H1 (cell line): Measurements from ENCODE around the gene KSR2. TPM values are rescaled to one million over a fixed set of nuclear protein-coding genes. Genes with fewer than 3 reads are reported as not detected.

Experiments
- CTCF ChIA-PET: fragments of 300-600 bp; sonication (Branson Sonifier 250); formaldehyde crosslinking; loops from one replicate; lab custom pipeline; 2021; ENCODE audit not compliant: partially characterized antibody; lab: Charles Lee
- POLR2A ChIA-PET: fragments of 300-600 bp; sonication (Branson Sonifier 250); formaldehyde crosslinking; loops from one replicate; lab custom pipeline; 2021; ENCODE audit warnings: inconsistent platforms; ENCODE audit not compliant: partially characterized antibody; lab: Charles Lee
- DNase-seq, 2 experiments: peaks; one replicate each; pipeline versions ENCODE4 v3.0.0 to v3.0.0-alpha.2; 2010 to 2022; ENCODE audit warnings: low spot score in 2 of 2, low read depth in 1 of 2, mixed read lengths in 1 of 2
- FAIRE-seq: peaks from 2 replicates; lab custom pipeline; 2011; peaks lifted over from hg19 to GRCh38; lab: Jason Lieb, UNC
- H2AFZ ChIP-seq: 2 replicates; pipeline ENCODE4 v1.8.1; 2012; ENCODE audit warnings: low read length, inconsistent platforms
- H2AK5ac ChIP-seq: 2 replicates; pipeline ENCODE4 v1.6.1; 2013; ENCODE audit warnings: low read depth, low read length
- H2BK120ac ChIP-seq: replicated peaks from 2 replicates; pipeline ENCODE3; 2013; ENCODE audit warnings: low read depth, low read length, inconsistent platforms
- H2BK12ac ChIP-seq: 2 replicates; pipeline ENCODE4 v1.6.1; 2013; ENCODE audit warnings: low read depth, low read length
- H2BK15ac ChIP-seq: 2 replicates; pipeline ENCODE4 v1.6.1; 2013; ENCODE audit warnings: low read length
- H2BK20ac ChIP-seq: 2 replicates; pipeline ENCODE4 v1.6.1; 2013; ENCODE audit warnings: low read length
- H2BK5ac ChIP-seq: 2 replicates; pipeline ENCODE4 v1.6.1; 2013; ENCODE audit warnings: low read depth, low read length
- H3K14ac ChIP-seq: 2 replicates; pipeline ENCODE4 v1.6.1; 2013; ENCODE audit warnings: inconsistent platforms; ENCODE audit not compliant: insufficient read length
- H3K18ac ChIP-seq: 2 replicates; pipeline ENCODE4 v1.6.1; 2013; ENCODE audit warnings: low read length; ENCODE audit errors: extremely low read depth
- H3K23ac ChIP-seq: 2 replicates; pipeline ENCODE4 v1.6.1; 2013; ENCODE audit warnings: inconsistent platforms; ENCODE audit not compliant: insufficient read length
- H3K23me2 ChIP-seq: 2 replicates; pipeline ENCODE4 v1.6.1; 2013; ENCODE audit warnings: low read depth, low read length
- H3K27ac ChIP-seq: 2 replicates; pipeline ENCODE4 v1.6.1; 2011; ENCODE audit warnings: low read depth, low read length, inconsistent platforms
- H3K27me3 ChIP-seq, 4 experiments: replicated peaks in 1 of 4; 1 replicate in 1 of 4; 2 replicates in 3 of 4; pipeline versions ENCODE4 v1.6.1 to v1.8.1; 2011 to 2013; ENCODE audit warnings: low read length in 3 of 4, mild to moderate bottlenecking in 3 of 4, inconsistent platforms in 2 of 4, mixed read lengths in 2 of 4, moderate library complexity in 1 of 4; ENCODE audit not compliant: control insufficient read depth in 3 of 4, insufficient read depth in 3 of 4; ENCODE audit errors: extremely low read depth in 1 of 4
- H3K36me3 ChIP-seq, 4 experiments: 2 replicates each; pipeline versions ENCODE4 v1.6.1 to v1.8.1; 2011 to 2013; ENCODE audit warnings: mild to moderate bottlenecking in 4 of 4, low read length in 3 of 4, moderate library complexity in 2 of 4, control low read depth in 1 of 4, inconsistent platforms in 1 of 4; ENCODE audit not compliant: insufficient read depth in 4 of 4, control insufficient read depth in 2 of 4
- H3K4ac ChIP-seq: replicated peaks from 2 replicates; pipeline ENCODE3; 2013; ENCODE audit warnings: low read length, low read depth, mixed read lengths, inconsistent platforms; ENCODE audit not compliant: insufficient read length
- H3K4me1 ChIP-seq, 4 experiments: replicated peaks in 1 of 4; 1 replicate in 1 of 4; 2 replicates in 3 of 4; pipeline versions ENCODE4 v1.6.1 to v1.8.1; 2011 to 2013; ENCODE audit warnings: low read length in 3 of 4, inconsistent platforms in 2 of 4, mixed read lengths in 1 of 4; ENCODE audit not compliant: insufficient read depth in 4 of 4, control insufficient read depth in 3 of 4
- H3K4me2 ChIP-seq, 2 experiments: 2 replicates each; pipeline versions ENCODE4 v1.6.1 to v1.8.1; 2011 to 2013; ENCODE audit warnings: low read depth in 2 of 2, low read length in 2 of 2, control low read depth in 1 of 2, inconsistent platforms in 1 of 2, mild to moderate bottlenecking in 1 of 2; ENCODE audit not compliant: insufficient read depth in 1 of 2
- H3K4me3 ChIP-seq, 4 experiments: fragments of 200-600, 300-600 bp in 1 of 4; sonication (generic), shearing (Covaris generic), sonication (Bioruptor Twin) in 1 of 4; 2 replicates each; pipeline versions ENCODE4 v1.5.1 to v1.8.1; 2011 to 2016; ENCODE audit warnings: low read length in 4 of 4, low read depth in 3 of 4, control low read depth in 2 of 4, inconsistent platforms in 2 of 4, mild to moderate bottlenecking in 2 of 4, mixed read lengths in 1 of 4, moderate library complexity in 1 of 4; ENCODE audit not compliant: insufficient read depth in 2 of 4; ENCODE audit errors: extremely low read depth in 1 of 4
- H3K56ac ChIP-seq: replicated peaks from 2 replicates; pipeline ENCODE3; 2013; ENCODE audit warnings: low read depth, mild to moderate bottlenecking, mixed read lengths, low read length, inconsistent platforms; ENCODE audit not compliant: insufficient read length
- H3K79me1 ChIP-seq: 2 replicates; pipeline ENCODE4 v1.6.1; 2013; ENCODE audit warnings: low read depth, low read length, control low read depth
- H3K79me2 ChIP-seq, 2 experiments: 2 replicates each; pipeline versions ENCODE4 v1.6.1 to v1.8.1; 2012 to 2013; ENCODE audit warnings: low read length in 2 of 2, mild to moderate bottlenecking in 2 of 2, inconsistent platforms in 1 of 2; ENCODE audit not compliant: insufficient read depth in 2 of 2, control insufficient read depth in 1 of 2
- H3K9ac ChIP-seq, 4 experiments: replicated peaks in 1 of 4; 1 replicate in 1 of 4; 2 replicates in 3 of 4; pipeline versions ENCODE4 v1.6.1 to v1.8.1; 2011 to 2013; ENCODE audit warnings: low read depth in 3 of 4, low read length in 3 of 4, control low read depth in 2 of 4, mild to moderate bottlenecking in 2 of 4, moderate library complexity in 2 of 4, inconsistent platforms in 1 of 4; ENCODE audit errors: extremely low read depth in 1 of 4
- H3K9me3 ChIP-seq, 2 experiments: 2 replicates each; pipeline versions ENCODE4 v1.6.1 to v1.8.1; 2012 to 2013; ENCODE audit warnings: mild to moderate bottlenecking in 2 of 2, moderate library complexity in 2 of 2, control low read depth in 1 of 2, inconsistent platforms in 1 of 2, low read depth in 1 of 2, low read length in 1 of 2, mixed read lengths in 1 of 2; ENCODE audit not compliant: insufficient read depth in 2 of 2
- H4K20me1 ChIP-seq, 2 experiments: replicated peaks in 1 of 2; 2 replicates each; pipeline versions ENCODE3 to v1.8.1; 2011 to 2013; ENCODE audit warnings: inconsistent platforms in 2 of 2, low read length in 2 of 2, mild to moderate bottlenecking in 1 of 2; ENCODE audit not compliant: insufficient read depth in 2 of 2, control insufficient read depth in 1 of 2
- H4K5ac ChIP-seq: 2 replicates; pipeline ENCODE4 v1.6.1; 2013; ENCODE audit warnings: low read length, low read depth, mixed read lengths, inconsistent platforms; ENCODE audit not compliant: insufficient read length
- H4K8ac ChIP-seq: 2 replicates; pipeline ENCODE4 v1.8.0; 2013; ENCODE audit warnings: mild to moderate bottlenecking, moderate library complexity, low read length, inconsistent platforms; ENCODE audit not compliant: insufficient read depth; ENCODE audit errors: extremely low read depth
- H4K91ac ChIP-seq: replicated peaks from 2 replicates; pipeline ENCODE3; 2013; ENCODE audit warnings: low read length, mixed read lengths, inconsistent platforms; ENCODE audit not compliant: insufficient read length
- ATF3 ChIP-seq: IDR thresholded peaks from 2 replicates; pipeline ENCODE4 v1.6.1; 2011; ENCODE audit warnings: low read depth, mild to moderate bottlenecking, low read length; ENCODE audit not compliant: insufficient read depth
- CHD2 ChIP-seq: IDR thresholded peaks from 2 replicates; pipeline ENCODE4 v1.6.1; 2012; ENCODE audit warnings: low read length, improper control_type of control experiment
- EP300 ChIP-seq, 2 experiments: IDR thresholded peaks; 1 replicate in 1 of 2; 2 replicates in 1 of 2; pipeline ENCODE4 v1.6.1; 2011 to 2012; ENCODE audit warnings: low read depth in 2 of 2, low read length in 2 of 2, mild to moderate bottlenecking in 2 of 2, borderline replicate concordance in 1 of 2, inconsistent platforms in 1 of 2, moderate library complexity in 1 of 2
- FOSL1 ChIP-seq: IDR thresholded peaks from 2 replicates; pipeline ENCODE4 v1.6.1; 2011; ENCODE audit warnings: mild to moderate bottlenecking, low read depth, low read length, moderate library complexity; ENCODE audit not compliant: insufficient read depth
- SIX5 ChIP-seq: IDR thresholded peaks from 2 replicates; pipeline ENCODE4 v1.6.1; 2011; ENCODE audit warnings: mild to moderate bottlenecking, low read depth, low read length
- TCF12 ChIP-seq: IDR thresholded peaks from 2 replicates; pipeline ENCODE4 v1.6.1; 2011; ENCODE audit warnings: low read depth, mild to moderate bottlenecking, low read length
- WGBS, 2 experiments: shearing (Covaris generic) in 1 of 2; methylation state at CpG; one replicate each; pipeline versions ENCODE4 v1.1.6 to v1.1.7; 2013 to 2015; ENCODE audit warnings: low lambda C conversion rate in 2 of 2, mixed read lengths in 2 of 2, inconsistent platforms in 1 of 2, low coverage in 1 of 2, missing lambda C conversion rate in 1 of 2; ENCODE audit not compliant: insufficient replicate concordance in 2 of 2, insufficient coverage in 1 of 2, insufficient read length in 1 of 2; ENCODE audit errors: extremely low coverage in 1 of 2, missing lambda C conversion rate in 1 of 2; 5-methylcytosine and 5-hydroxymethylcytosine counted together
- polyA plus RNA-seq, 7 experiments: library from polyadenylated mRNA; depleted of rRNA in 3 of 7; stranded (reverse) in 5 of 7; unstranded in 2 of 7; fragments of >200 nt in 5 of 7; fragments of 200-250 nt in 2 of 7; gene quantifications; 1 replicate in 5 of 7; 2 replicates in 1 of 7; 4 replicates in 1 of 7; pipeline versions ENCODE4 v1.2.1 to v1.2.3, GENCODE V29; 2011 to 2013; ENCODE audit warnings: missing spikeins in 2 of 7, mixed read lengths in 2 of 7
- total RNA-seq: library from RNA; stranded (reverse); fragmentation: NEBNext Ultra II Directional; extraction: Animal tissue kit (Norgen Biotek cat#: 25700); gene quantifications from 2 replicates; pipeline ENCODE4 v1.2.1, GENCODE V29; 2021

KSR2 gene
- total and polyA plus RNA-seq, 2 of the 8 experiments (the other 6 are each of a cell fraction or from before 2014, with no cell fraction given) = 0.74 to 2.2 TPM

DNA sequence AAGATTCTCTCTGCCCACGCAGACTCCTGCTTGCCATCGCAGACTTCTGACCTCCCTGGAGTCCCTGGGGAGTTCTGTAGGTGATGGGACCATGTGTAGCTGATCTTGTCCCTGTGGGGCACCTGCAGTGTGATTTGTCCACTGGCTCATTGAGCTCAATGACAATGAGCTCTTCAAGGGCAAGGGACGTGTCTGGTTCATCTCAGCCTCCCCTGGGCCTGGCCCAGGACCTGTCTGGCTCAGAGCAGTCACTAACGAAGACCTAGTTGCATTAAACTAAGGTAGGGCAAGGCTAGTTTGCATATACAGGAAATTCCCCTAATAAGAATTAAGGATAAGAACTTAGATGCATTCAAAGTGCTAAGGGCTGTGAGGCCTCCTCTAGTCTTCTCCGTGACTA is 361.8 kb downstream of the KSR2 start:
- Histone ChIP-seq H2AK5ac (no peak overlapping the region), H2BK5ac (no peak overlapping the region), H4K20me1 (no peaks in the 10 kb centered on the region), H2BK120ac (no peak overlapping the region), H4K5ac (no peak overlapping the region), H2AFZ (no peak overlapping the region), H3K4me3 (no peak overlapping the region), H3K4ac (no peak overlapping the region), H3K4me2 (no peak overlapping the region), H3K4me1 (no peaks in the 10 kb centered on the region; a peak in 4 of 7 replicates), H4K8ac (no peak overlapping the region), H3K9me3 (no peaks in the 10 kb centered on the region), H3K14ac (no peak overlapping the region), H3K79me1 (no peaks in the 10 kb centered on the region), H4K91ac (no peak overlapping the region), H3K79me2 (no peaks in the 10 kb centered on the region), H3K56ac (no peak overlapping the region), H2BK12ac (no peak overlapping the region), H3K23ac (no peak overlapping the region), H3K36me3 (no peaks in the 10 kb centered on the region), H2BK20ac (no peak overlapping the region), H3K27me3 (no peaks in the 10 kb centered on the region), H3K9ac (no peak overlapping the region), H3K27ac (no peak overlapping the region), H3K18ac (no peak overlapping the region), H3K23me2 (no peaks in the 10 kb centered on the region; the same call in 1 of the 2 replicates), H2BK15ac (no peak overlapping the region)
- DNase-seq (no peak), FAIRE-seq (no peak)
- TF ChIP-seq CHD2 (no peak), SIX5 (no peak), ATF3 (no peak), EP300 (IDR thresholded peaks at IDR 0.05; ENCODE audit: borderline replicate concordance in 1 of 2, low read depth in 2 of 2, low read length in 2 of 2) (no peak), TCF12 (no peak), FOSL1 (no peak)
- WGBS, 2 experiments = 60% methylated on average over 5 of the region's 5 CpGs; no CpG with 5 or more reads in 1 of the 2 experiments
- POLR2A ChIA-PET = interaction anchor here (1.4 kb wide), 1 partner anchor 23 kb away, joined by 3 read pairs; no protein-coding TSS in a partner anchor
- CTCF ChIA-PET = interaction anchor here (0.6 to 2.8 kb wide), 9 partner anchors 13 to 371 kb away, joined by 3 to 16 read pairs (median 5); no protein-coding TSS in a partner anchor
